GM12878 (cell line): ENCODE measurements around the gene SF3A1. TPM values are rescaled to one million over a fixed set of nuclear protein-coding genes. Genes with fewer than 3 reads are reported as not detected.

Source experiments
- ATAC-seq: fragments of 200-7000 bp; cut with Tn5 transposase; 3 replicates; pipeline ENCODE4 v1.9.1; 2020; ENCODE audit warnings: mild to moderate bottlenecking, moderate library complexity
- BruUV-seq: library from RNA; stranded (reverse); fragments of 400-500 nt; replicated peaks from 2 replicates; lab custom pipeline; 2021; lab: Mats Ljungman, UMichigan
- CTCF ChIA-PET: fragments of 300-600 bp; sonication (Branson Sonifier 250); formaldehyde crosslinking; extraction: SDS; loops from one replicate; lab custom pipeline; 2021; ENCODE audit warnings: inconsistent platforms; lab: Yijun Ruan, JAX
- POLR2A ChIA-PET: fragments of 350-600 bp; formaldehyde crosslinking; extraction: SDS; loops from one replicate; lab custom pipeline; 2021; ENCODE audit warnings: inconsistent platforms; lab: Charles Lee
- RAD21 ChIA-PET: fragments of 300-600 bp; sonication (Branson Sonifier 250); formaldehyde crosslinking; loops from one replicate; lab custom pipeline; 2023; ENCODE audit warnings: antibody characterized with exemption; ENCODE audit not compliant: unreplicated experiment; lab: Charles Lee
- SMC1A ChIA-PET: fragments of 300-600 bp; sonication (Branson Sonifier 250); formaldehyde crosslinking; loops from one replicate; lab custom pipeline; 2023; ENCODE audit not compliant: unreplicated experiment, uncharacterized antibody; lab: Charles Lee
- DNase-seq: peaks from one replicate; pipeline ENCODE4 v3.0.0-alpha.2; 2011; ENCODE audit warnings: low read depth, low spot score
- FAIRE-seq: peaks from 3 replicates; lab custom pipeline; 2011; peaks lifted over from hg19 to GRCh38; lab: Jason Lieb, UNC
- H2AFZ ChIP-seq: 2 replicates; pipeline ENCODE4 v1.6.0; 2011; ENCODE audit warnings: low read depth, low read length, control low read depth; ENCODE audit not compliant: control insufficient read depth
- H3K27ac ChIP-seq: 2 replicates; pipeline ENCODE4 v1.5.1; 2011; ENCODE audit warnings: control low read depth; ENCODE audit not compliant: control insufficient read depth, insufficient read depth
- H3K27me3 ChIP-seq, 2 experiments: replicated peaks in 1 of 2; 2 replicates each; pipeline versions ENCODE4 v1.6.0 to v1.6.1; 2011; ENCODE audit warnings: low read length in 1 of 2; ENCODE audit not compliant: control insufficient read depth in 2 of 2, insufficient read depth in 2 of 2
- H3K36me3 ChIP-seq, 2 experiments: 2 replicates each; pipeline ENCODE4 v1.5.1; 2011; ENCODE audit warnings: low read length in 1 of 2; ENCODE audit not compliant: control insufficient read depth in 2 of 2, insufficient read depth in 2 of 2
- H3K4me1 ChIP-seq: 2 replicates; pipeline ENCODE4 v1.6.1; 2011; ENCODE audit warnings: mild to moderate bottlenecking, low read length, moderate library complexity, mixed read lengths; ENCODE audit not compliant: control insufficient read depth, insufficient read depth
- H3K4me2 ChIP-seq: 2 replicates; pipeline ENCODE4 v1.6.0; 2011; ENCODE audit warnings: control low read depth; ENCODE audit not compliant: control insufficient read depth, insufficient read depth
- H3K4me3 ChIP-seq: fragments of 200-600 bp; sonication (generic); 2 replicates; pipeline ENCODE4 v1.5.1; 2016
- H3K79me2 ChIP-seq: 2 replicates; pipeline ENCODE4 v1.6.0; 2011; ENCODE audit warnings: low read length; ENCODE audit not compliant: control insufficient read depth, insufficient read depth
- H3K9ac ChIP-seq: 2 replicates; pipeline ENCODE4 v1.8.0; 2011; ENCODE audit warnings: low read length, control low read depth, mixed read lengths; ENCODE audit not compliant: control insufficient read depth, insufficient read depth
- H3K9me3 ChIP-seq: replicated peaks from 3 replicates; pipeline ENCODE4 v1.5.1; 2011; ENCODE audit warnings: mild to moderate bottlenecking, low read length; ENCODE audit not compliant: control insufficient read depth, insufficient read depth
- H4K20me1 ChIP-seq: 2 replicates; pipeline ENCODE4 v1.6.0; 2011; ENCODE audit not compliant: control insufficient read depth, insufficient read depth
- BMI1 ChIP-seq: fragments of 450-650 bp; IDR thresholded peaks from 2 replicates; pipeline ENCODE4 v1.6.1; 2016; ENCODE audit warnings: mild to moderate bottlenecking, moderate library complexity, borderline replicate concordance
- CHD2 ChIP-seq: IDR thresholded peaks from 2 replicates; pipeline ENCODE4 v1.6.1; 2011; ENCODE audit warnings: low read depth, low read length, improper control_type of control experiment, borderline replicate concordance
- CREB1 ChIP-seq: IDR thresholded peaks from 2 replicates; pipeline ENCODE4 v1.6.1; 2012; ENCODE audit warnings: low read depth, mild to moderate bottlenecking, inconsistent platforms
- NFIC ChIP-seq: IDR thresholded peaks from 2 replicates; pipeline ENCODE4 v1.6.1; 2012; ENCODE audit warnings: low read depth, mild to moderate bottlenecking, inconsistent platforms, low read length, moderate library complexity
- PAX5 ChIP-seq: IDR thresholded peaks from 2 replicates; pipeline ENCODE4 v1.6.1; 2011; ENCODE audit warnings: low read depth, low read length, borderline replicate concordance
- SPI1 ChIP-seq: IDR thresholded peaks from 2 replicates; pipeline ENCODE4 v1.6.1; 2011; ENCODE audit warnings: low read depth, mild to moderate bottlenecking, low read length, moderate library complexity, borderline replicate concordance; ENCODE audit not compliant: insufficient read depth
- STAT1 ChIP-seq: fragments of 450-650 bp; conservative IDR thresholded peaks from 2 replicates; pipeline ENCODE4 v1.6.1; 2014; ENCODE audit warnings: antibody characterized with exemption, mild to moderate bottlenecking
- TAF1 ChIP-seq: IDR thresholded peaks from 2 replicates; pipeline ENCODE4 v1.6.1; 2011; ENCODE audit warnings: mild to moderate bottlenecking, low read depth, low read length, borderline replicate concordance
- ZNF217 ChIP-seq: fragments of 450-650 bp; IDR thresholded peaks from 2 replicates; pipeline ENCODE4 v1.6.1; 2017; ENCODE audit warnings: antibody characterized with exemption, mild to moderate bottlenecking
- ZNF274 ChIP-seq: IDR thresholded peaks from one replicate; pipeline ENCODE4 v1.8.0; 2011; ENCODE audit not compliant: insufficient read length, insufficient read depth
- ZNF622 ChIP-seq: fragments of 450-650 bp; IDR thresholded peaks from 2 replicates; pipeline ENCODE4 v1.6.1; 2017; ENCODE audit warnings: mild to moderate bottlenecking, inconsistent platforms
- WGBS: methylation state at CpG from one replicate; pipeline ENCODE4 v1.1.6; 2016; ENCODE audit warnings: low lambda C conversion rate; ENCODE audit not compliant: insufficient replicate concordance, insufficient coverage; ENCODE audit errors: missing lambda C conversion rate; 5-methylcytosine and 5-hydroxymethylcytosine counted together
- in situ Hi-C: fragments of 300-500 bp; cut with MboI; formaldehyde crosslinking; loops from 9 replicates; pipeline ENCODE4 v1.14.3; 2018; ENCODE audit warnings: mixed read lengths
- intact Hi-C: fragments of 100-400 bp; cut with micrococcal nuclease; formaldehyde crosslinking; loops from one replicate; pipeline ENCODE4 v1.14.2; 2022; ENCODE audit not compliant: unreplicated experiment
- polyA plus RNA-seq, 11 experiments: library from polyadenylated mRNA; depleted of rRNA in 4 of 11; unstranded in 6 of 11; stranded (reverse) in 5 of 11; fragments of >200 nt; fragmentation: Nextera tagmentation in 4 of 11; fragmentation: Illumina TruSeq in 1 of 11; extraction: Ambion mirVana in 4 of 11; extraction: Trizol in 1 of 11; gene quantifications; 1 replicate in 1 of 11; 2 replicates in 10 of 11; pipeline versions ENCODE4 v1.2.1 to v1.2.3, GENCODE V29; 2011 to 2016; ENCODE audit warnings: inconsistent platforms in 2 of 11, missing spikeins in 2 of 11, low read depth in 1 of 11
- total RNA-seq, 4 experiments: library from RNA; depleted of rRNA in 3 of 4; stranded (reverse); fragments of >200 nt in 3 of 4; fragmentation: Illumina TruSeq in 1 of 4; extraction: Trizol in 1 of 4; gene quantifications; 2 replicates each; pipeline versions ENCODE4 v1.2.1 to v1.2.3, GENCODE V29; 2013 to 2021
- TF ChIP-seq, protein P1 (sequence below), 3 experiments: IDR thresholded peaks in 2 of 3; conservative IDR thresholded peaks in 1 of 3; 2 replicates each; pipeline ENCODE4 v1.5.1; 2011; ENCODE audit warnings: low read depth in 3 of 3, low read length in 3 of 3, mild to moderate bottlenecking in 3 of 3, control low read depth in 2 of 3, moderate library complexity in 2 of 3, inconsistent platforms in 1 of 3, mixed read lengths in 1 of 3; ENCODE audit not compliant: control insufficient read depth in 2 of 3, insufficient read depth in 1 of 3; ENCODE audit errors: extremely low read depth in 1 of 3
- TF ChIP-seq, protein P2 (sequence below): fragments of 150-350 bp; IDR thresholded peaks from 2 replicates; pipeline ENCODE4 v1.6.1; 2014; ENCODE audit warnings: mild to moderate bottlenecking, low read depth, low read length
- TF ChIP-seq, protein P3 (sequence below): IDR thresholded peaks from 2 replicates; pipeline ENCODE4 v1.6.1; 2012; ENCODE audit warnings: improper control_type of control experiment, low read depth, low read length; ENCODE audit not compliant: insufficient replicate concordance

The SF3A1 gene
- total and polyA plus RNA-seq, 10 of the 15 experiments (the other 5 are each of a cell fraction or from before 2014, with no cell fraction given), result 10.4 to 239 (median 46.0) TPM

DNA sequence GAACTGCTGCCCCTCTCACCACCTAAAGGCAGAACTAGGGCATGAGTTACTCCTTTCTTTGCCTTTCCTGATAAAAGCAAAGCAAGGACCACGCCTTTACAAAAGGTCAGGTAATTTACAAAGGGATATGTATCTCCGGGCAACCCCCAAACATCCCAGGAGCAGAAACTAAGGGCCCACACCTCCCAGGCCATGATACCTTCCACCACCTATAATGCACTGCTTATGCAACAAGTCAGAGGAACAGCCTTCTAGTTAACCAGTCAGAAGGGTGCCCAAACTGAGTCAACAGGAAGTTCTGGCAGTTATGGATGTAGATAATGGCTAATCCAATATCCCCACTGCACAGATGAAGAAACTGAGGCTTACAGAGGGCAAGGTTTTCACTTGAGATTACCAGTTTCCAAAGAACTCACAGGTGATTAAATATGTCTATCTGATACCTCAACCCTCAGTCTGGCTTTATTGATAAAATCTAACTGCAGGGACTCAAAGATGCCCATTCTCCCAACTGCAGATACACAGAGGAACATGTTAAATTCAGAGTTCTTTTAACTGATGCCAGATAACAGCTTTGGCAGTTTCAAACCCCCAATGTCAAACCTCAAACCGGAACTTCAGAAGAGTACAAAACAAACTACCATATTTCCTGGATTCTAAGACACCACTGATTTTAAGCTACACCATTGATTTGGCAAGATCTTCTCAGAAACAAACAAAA is 50.6 kb downstream of the SF3A1 start:
- Histone ChIP-seq H3K79me2 (peaks cover 57% of the 10 kb centered on the region), H3K27me3 (no peaks in the 10 kb centered on the region), H3K4me3 (peak overlapping the region; percentile 51), H3K4me1 (peaks cover 91% of the 10 kb centered on the region), H3K9me3 (no peaks in the 10 kb centered on the region), H2AFZ (no peak overlapping the region; the same call in 1 of the 2 replicates), H3K4me2 (peak overlapping the region; percentile 99), H3K36me3 (peaks cover 15 to 19% of the 10 kb centered on the region in 2 experiments; a peak in 3 of 4 replicates), H3K27ac (peak overlapping the region; percentile 96), H4K20me1 (no peaks in the 10 kb centered on the region), H3K9ac (peak overlapping the region; percentile 82)
- ChIA-PET SMC1A (interaction anchor here (0.8 to 9.7 kb wide), 6 partner anchors 9 to 118 kb away, joined by 3 to 92 read pairs (median 8); partner anchors contain the start of genes CASTOR1 and TBC1D10A), RAD21 (interaction anchor here (1.1 to 8.2 kb wide), 7 partner anchors 7 to 118 kb away, joined by 3 to 88 read pairs (median 7); partner anchors contain the start of genes CASTOR1, CCDC157, SF3A1 and TBC1D10A), POLR2A (interaction anchor here (1.6 to 16.1 kb wide), 3 partner anchors 9 to 117 kb away, joined by 6 to 198 read pairs (median 13); partner anchors contain the start of gene TBC1D10A), CTCF (interaction anchor here (1.0 to 18.4 kb wide), 4 partner anchors 8 to 81 kb away, joined by 4 to 177 read pairs (median 8); partner anchors contain the start of genes CASTOR1, RNF215 and TBC1D10A)
- FAIRE-seq (no peak), DNase-seq (no peak), ATAC-seq (peak; percentile 6; the same call in 2 of the 3 replicates)
- intact Hi-C loops, result loop anchor here (2.0 kb wide), 1 partner anchor 17 kb away; the partner anchor contains the start of gene CASTOR1
- in situ Hi-C loops, result no loop called here
- WGBS, result 0% methylated on average over 3 of the region's 3 CpGs
- BruUV-seq, result TSS peak; percentile 89
- TF ChIP-seq SPI1 (no peak), NFIC (0 out of 2 replicates have a peak, but pooled peaks have one; percentile 21), ZNF622 (no peak), ZNF274 (no peak), ZNF217 (peak; percentile 67), CREB1 (no peak), BMI1 (no peak), CHD2 (no peak), TAF1 (no peak), STAT1 (no peak), PAX5 (no peak)
- TF ChIP-seq, protein P1, sequence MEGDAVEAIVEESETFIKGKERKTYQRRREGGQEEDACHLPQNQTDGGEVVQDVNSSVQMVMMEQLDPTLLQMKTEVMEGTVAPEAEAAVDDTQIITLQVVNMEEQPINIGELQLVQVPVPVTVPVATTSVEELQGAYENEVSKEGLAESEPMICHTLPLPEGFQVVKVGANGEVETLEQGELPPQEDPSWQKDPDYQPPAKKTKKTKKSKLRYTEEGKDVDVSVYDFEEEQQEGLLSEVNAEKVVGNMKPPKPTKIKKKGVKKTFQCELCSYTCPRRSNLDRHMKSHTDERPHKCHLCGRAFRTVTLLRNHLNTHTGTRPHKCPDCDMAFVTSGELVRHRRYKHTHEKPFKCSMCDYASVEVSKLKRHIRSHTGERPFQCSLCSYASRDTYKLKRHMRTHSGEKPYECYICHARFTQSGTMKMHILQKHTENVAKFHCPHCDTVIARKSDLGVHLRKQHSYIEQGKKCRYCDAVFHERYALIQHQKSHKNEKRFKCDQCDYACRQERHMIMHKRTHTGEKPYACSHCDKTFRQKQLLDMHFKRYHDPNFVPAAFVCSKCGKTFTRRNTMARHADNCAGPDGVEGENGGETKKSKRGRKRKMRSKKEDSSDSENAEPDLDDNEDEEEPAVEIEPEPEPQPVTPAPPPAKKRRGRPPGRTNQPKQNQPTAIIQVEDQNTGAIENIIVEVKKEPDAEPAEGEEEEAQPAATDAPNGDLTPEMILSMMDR (IDR thresholded peaks at IDR 0.05 in 2 of 3, conservative IDR thresholded peaks at IDR 0.05 in 1 of 3; ENCODE audit: control insufficient read depth in 2 of 3, extremely low read depth in 1 of 3, insufficient read depth in 1 of 3, low read depth in 3 of 3, low read length in 3 of 3), result no peak
- TF ChIP-seq, protein P2, sequence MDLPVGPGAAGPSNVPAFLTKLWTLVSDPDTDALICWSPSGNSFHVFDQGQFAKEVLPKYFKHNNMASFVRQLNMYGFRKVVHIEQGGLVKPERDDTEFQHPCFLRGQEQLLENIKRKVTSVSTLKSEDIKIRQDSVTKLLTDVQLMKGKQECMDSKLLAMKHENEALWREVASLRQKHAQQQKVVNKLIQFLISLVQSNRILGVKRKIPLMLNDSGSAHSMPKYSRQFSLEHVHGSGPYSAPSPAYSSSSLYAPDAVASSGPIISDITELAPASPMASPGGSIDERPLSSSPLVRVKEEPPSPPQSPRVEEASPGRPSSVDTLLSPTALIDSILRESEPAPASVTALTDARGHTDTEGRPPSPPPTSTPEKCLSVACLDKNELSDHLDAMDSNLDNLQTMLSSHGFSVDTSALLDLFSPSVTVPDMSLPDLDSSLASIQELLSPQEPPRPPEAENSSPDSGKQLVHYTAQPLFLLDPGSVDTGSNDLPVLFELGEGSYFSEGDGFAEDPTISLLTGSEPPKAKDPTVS, result no peak
- TF ChIP-seq, protein P3, sequence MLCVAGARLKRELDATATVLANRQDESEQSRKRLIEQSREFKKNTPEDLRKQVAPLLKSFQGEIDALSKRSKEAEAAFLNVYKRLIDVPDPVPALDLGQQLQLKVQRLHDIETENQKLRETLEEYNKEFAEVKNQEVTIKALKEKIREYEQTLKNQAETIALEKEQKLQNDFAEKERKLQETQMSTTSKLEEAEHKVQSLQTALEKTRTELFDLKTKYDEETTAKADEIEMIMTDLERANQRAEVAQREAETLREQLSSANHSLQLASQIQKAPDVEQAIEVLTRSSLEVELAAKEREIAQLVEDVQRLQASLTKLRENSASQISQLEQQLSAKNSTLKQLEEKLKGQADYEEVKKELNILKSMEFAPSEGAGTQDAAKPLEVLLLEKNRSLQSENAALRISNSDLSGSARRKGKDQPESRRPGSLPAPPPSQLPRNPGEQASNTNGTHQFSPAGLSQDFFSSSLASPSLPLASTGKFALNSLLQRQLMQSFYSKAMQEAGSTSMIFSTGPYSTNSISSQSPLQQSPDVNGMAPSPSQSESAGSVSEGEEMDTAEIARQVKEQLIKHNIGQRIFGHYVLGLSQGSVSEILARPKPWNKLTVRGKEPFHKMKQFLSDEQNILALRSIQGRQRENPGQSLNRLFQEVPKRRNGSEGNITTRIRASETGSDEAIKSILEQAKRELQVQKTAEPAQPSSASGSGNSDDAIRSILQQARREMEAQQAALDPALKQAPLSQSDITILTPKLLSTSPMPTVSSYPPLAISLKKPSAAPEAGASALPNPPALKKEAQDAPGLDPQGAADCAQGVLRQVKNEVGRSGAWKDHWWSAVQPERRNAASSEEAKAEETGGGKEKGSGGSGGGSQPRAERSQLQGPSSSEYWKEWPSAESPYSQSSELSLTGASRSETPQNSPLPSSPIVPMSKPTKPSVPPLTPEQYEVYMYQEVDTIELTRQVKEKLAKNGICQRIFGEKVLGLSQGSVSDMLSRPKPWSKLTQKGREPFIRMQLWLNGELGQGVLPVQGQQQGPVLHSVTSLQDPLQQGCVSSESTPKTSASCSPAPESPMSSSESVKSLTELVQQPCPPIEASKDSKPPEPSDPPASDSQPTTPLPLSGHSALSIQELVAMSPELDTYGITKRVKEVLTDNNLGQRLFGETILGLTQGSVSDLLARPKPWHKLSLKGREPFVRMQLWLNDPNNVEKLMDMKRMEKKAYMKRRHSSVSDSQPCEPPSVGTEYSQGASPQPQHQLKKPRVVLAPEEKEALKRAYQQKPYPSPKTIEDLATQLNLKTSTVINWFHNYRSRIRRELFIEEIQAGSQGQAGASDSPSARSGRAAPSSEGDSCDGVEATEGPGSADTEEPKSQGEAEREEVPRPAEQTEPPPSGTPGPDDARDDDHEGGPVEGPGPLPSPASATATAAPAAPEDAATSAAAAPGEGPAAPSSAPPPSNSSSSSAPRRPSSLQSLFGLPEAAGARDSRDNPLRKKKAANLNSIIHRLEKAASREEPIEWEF, result peak; percentile 46
